Common myeloid progenitor, CD34-positive (primary cell): Measurements from ENCODE around the gene SLITRK2.

Experiments used
- CTCF ChIA-PET: fragments of 350-600 bp; sonication (Branson Sonifier 250); formaldehyde crosslinking; loops from one replicate; lab custom pipeline; 2021; ENCODE audit warnings: antibody characterized with exemption; lab: Charles Lee
- POLR2A ChIA-PET: fragments of 350-600 bp; sonication (Branson Sonifier 250); formaldehyde crosslinking; loops from one replicate; lab custom pipeline; 2021; ENCODE audit warnings: antibody characterized with exemption; lab: Charles Lee
- DNase-seq, 3 donors: peaks; one replicate each; pipeline versions ENCODE4 v3.0.0 to v3.0.0-alpha.2; 2013
- H3K27ac ChIP-seq, 2 experiments: 1 replicate in 1 of 2; 2 replicates in 1 of 2; pipeline ENCODE4 v1.7.0; 2013; ENCODE audit warnings: inconsistent platforms in 2 of 2, low read length in 2 of 2, mild to moderate bottlenecking in 2 of 2, low read depth in 1 of 2, moderate library complexity in 1 of 2; ENCODE audit not compliant: severe bottlenecking in 2 of 2, insufficient read depth in 1 of 2, poor library complexity in 1 of 2
- H3K27me3 ChIP-seq, 5 experiments: replicated peaks in 2 of 5; 1 replicate in 3 of 5; 2 replicates in 2 of 5; pipeline versions ENCODE4 v1.6.1 to v1.7.0; 2013; ENCODE audit warnings: low read length in 4 of 5, mild to moderate bottlenecking in 2 of 5, moderate library complexity in 2 of 5, inconsistent platforms in 1 of 5; ENCODE audit not compliant: insufficient read depth in 5 of 5, control insufficient read depth in 4 of 5
- H3K36me3 ChIP-seq, 4 experiments: 1 replicate in 2 of 4; 2 replicates in 2 of 4; pipeline versions ENCODE4 v1.6.1 to v1.7.0; 2013; ENCODE audit warnings: low read length in 3 of 4, control low read depth in 1 of 4, mild to moderate bottlenecking in 1 of 4; ENCODE audit not compliant: control insufficient read depth in 4 of 4, insufficient read depth in 4 of 4
- H3K4me1 ChIP-seq, 4 experiments: 1 replicate in 3 of 4; 2 replicates in 1 of 4; pipeline versions ENCODE4 v1.6.1 to v1.7.1; 2013; ENCODE audit warnings: low read length in 3 of 4, mild to moderate bottlenecking in 3 of 4, control low read depth in 1 of 4, inconsistent platforms in 1 of 4, moderate library complexity in 1 of 4; ENCODE audit not compliant: control insufficient read depth in 4 of 4, insufficient read depth in 4 of 4; ENCODE audit errors: control extremely low read depth in 1 of 4
- H3K4me3 ChIP-seq, 7 experiments: 1 replicate in 4 of 7; 2 replicates in 3 of 7; pipeline versions ENCODE4 v1.5.1 to v1.7.0; 2013; ENCODE audit warnings: mild to moderate bottlenecking in 7 of 7, low read length in 6 of 7, moderate library complexity in 6 of 7, inconsistent platforms in 2 of 7, low read depth in 2 of 7, control low read depth in 1 of 7; ENCODE audit not compliant: insufficient read depth in 4 of 7, control insufficient read depth in 1 of 7; ENCODE audit errors: extremely low read depth in 1 of 7
- H3K9me3 ChIP-seq, 5 experiments: 1 replicate in 4 of 5; 2 replicates in 1 of 5; pipeline versions ENCODE4 v1.6.1 to v1.7.1; 2013; ENCODE audit warnings: low read length in 4 of 5, mild to moderate bottlenecking in 2 of 5, inconsistent platforms in 1 of 5, low read depth in 1 of 5, moderate library complexity in 1 of 5; ENCODE audit not compliant: control insufficient read depth in 4 of 5, insufficient read depth in 2 of 5; ENCODE audit errors: control extremely low read depth in 1 of 5
- WGBS: methylation state at CpG from one replicate; pipeline ENCODE4 v1.1.5; 2013; ENCODE audit not compliant: insufficient coverage; 5-methylcytosine and 5-hydroxymethylcytosine counted together

Gene SLITRK2

DNA sequence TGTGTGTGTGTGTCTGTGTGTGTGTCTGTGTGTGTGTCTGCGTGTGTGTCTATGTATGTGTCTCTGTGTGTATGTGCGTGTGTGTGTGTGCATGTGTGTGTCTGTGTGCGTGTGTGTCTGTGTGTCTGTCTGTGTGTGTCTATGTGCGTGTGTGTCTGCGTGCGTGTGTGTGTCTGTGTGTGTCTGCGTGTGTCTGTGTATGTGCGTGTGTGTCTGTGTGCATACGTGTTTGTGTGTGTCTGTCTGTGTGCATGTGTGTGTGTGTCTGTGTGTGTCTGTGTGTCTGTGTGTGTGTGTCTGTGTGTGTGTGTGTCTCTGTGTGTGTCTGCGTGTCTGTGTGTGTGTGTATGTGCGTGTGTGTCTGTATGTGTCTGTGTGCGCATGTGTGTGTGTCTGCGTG, 35.6 kb downstream of the SLITRK2 start:
- ChIA-PET CTCF (no interaction called here), POLR2A (no interaction called here)
- no peaks in the 10 kb centered on the region for H3K36me3 ChIP-seq
- no peaks in the 10 kb centered on the region for H3K27me3 ChIP-seq
- H3K4me1 ChIP-seq = no peaks in the 10 kb centered on the region
- DNase-seq = no peak
- no peaks in the 10 kb centered on the region for H3K9me3 ChIP-seq
- H3K4me3 ChIP-seq = no peak overlapping the region
- 90% methylated on average over 9 of the region's 13 CpGs for WGBS
- no peak overlapping the region for H3K27ac ChIP-seq

DNA sequence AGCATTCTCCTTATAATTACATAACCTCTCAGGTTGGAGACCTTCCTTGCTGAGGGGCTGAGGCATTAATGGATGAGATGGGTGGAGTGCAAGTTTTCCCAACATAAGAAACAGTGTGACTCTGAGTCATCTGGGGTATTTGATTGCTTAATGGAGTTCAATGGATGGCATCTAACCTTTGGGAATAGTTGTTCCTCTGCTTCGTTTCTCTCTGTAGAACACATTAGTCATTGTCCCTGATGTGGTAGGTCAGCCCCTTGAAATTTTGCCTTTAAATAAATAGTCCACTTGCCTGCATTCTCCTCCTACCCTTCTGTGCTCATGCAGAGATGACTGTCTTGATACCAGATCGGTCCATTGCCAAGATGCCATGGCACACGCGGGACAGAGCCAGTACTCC, 38.6 kb downstream of the SLITRK2 start:
- no peaks in the 10 kb centered on the region for H3K36me3 ChIP-seq
- no peak overlapping the region for H3K27ac ChIP-seq
- 83% methylated on average over 4 of the region's 4 CpGs for WGBS
- no peaks in the 10 kb centered on the region for H3K4me1 ChIP-seq
- no peak overlapping the region for H3K4me3 ChIP-seq
- no peaks in the 10 kb centered on the region for H3K9me3 ChIP-seq
- ChIA-PET CTCF (no interaction called here), POLR2A (no interaction called here)
- no peaks in the 10 kb centered on the region for H3K27me3 ChIP-seq
- DNase-seq = no peak

DNA sequence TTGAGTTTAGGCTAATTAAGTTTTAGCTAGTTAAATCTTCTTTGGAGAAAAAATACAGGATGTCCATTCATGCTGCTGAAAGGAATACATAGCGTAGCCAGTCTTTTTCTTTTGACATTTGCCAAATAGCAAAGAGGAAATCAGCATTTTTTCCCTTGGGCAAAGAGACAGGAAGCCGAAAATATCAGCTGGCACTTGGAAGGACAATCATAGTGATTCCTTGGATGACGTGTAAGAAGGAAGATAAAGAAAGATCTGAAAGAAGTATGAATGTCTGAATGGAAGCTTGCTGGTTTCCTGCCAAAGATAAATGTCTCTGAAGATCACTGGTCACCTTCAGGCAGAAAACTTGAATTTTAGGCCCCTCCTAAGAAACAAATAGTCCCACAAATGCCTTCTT, 44.2 kb downstream of the SLITRK2 start:
- CTCF ChIA-PET = no interaction called here
- Histone ChIP-seq H3K4me3 (no peak overlapping the region), H3K9me3 (no peaks in the 10 kb centered on the region), H3K36me3 (no peaks in the 10 kb centered on the region), H3K27me3 (no peaks in the 10 kb centered on the region), H3K4me1 (no peaks in the 10 kb centered on the region), H3K27ac (no peak overlapping the region)
- DNase-seq = no peak
- 67% methylated on average over 3 of the region's 3 CpGs for WGBS
- POLR2A ChIA-PET = no interaction called here

DNA sequence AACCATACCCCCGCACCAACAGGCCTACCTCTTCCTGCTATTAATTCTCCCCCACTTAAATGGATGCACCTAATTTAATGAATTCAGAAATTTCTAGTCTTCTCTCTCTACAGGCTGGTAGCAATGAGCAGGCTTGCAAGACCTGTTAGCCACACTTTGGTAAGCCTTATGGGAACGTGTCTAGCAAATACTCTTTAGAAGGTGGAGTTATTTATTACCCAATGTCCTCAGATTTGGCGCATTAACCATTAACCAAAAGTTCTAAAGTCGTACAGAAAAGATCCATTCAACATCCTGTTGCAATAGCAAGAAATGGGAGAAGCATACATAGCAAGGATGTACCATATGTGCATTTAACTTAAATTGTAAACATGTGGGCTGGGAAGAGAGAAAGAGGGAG, 47.5 kb downstream of the SLITRK2 start:
- ChIA-PET POLR2A (no interaction called here), CTCF (no interaction called here)
- no peaks in the 10 kb centered on the region for H3K27me3 ChIP-seq
- no peaks in the 10 kb centered on the region for H3K36me3 ChIP-seq
- DNase-seq = no peak
- no peak overlapping the region for H3K4me3 ChIP-seq
- H3K9me3 ChIP-seq = no peaks in the 10 kb centered on the region
- H3K27ac ChIP-seq = no peak overlapping the region
- WGBS = no CpG with 5 or more reads among the region's 4 CpGs
- no peaks in the 10 kb centered on the region for H3K4me1 ChIP-seq
